HG03442 (cell line): Measurements from ENCODE around the gene TENM4.

Experiments used
- ATAC-seq: cut with Tn5 transposase; IDR thresholded peaks from one replicate; pipeline ENCODE4 v1.9.1; 2021; ENCODE audit warnings: mild to moderate bottlenecking, moderate library complexity; ENCODE audit not compliant: unreplicated experiment

TENM4 gene

GRCh38 chr11:78783846-78784245 lies 657.0 kb downstream of the TENM4 start:
- ATAC-seq: no peak

- no peak for ATAC-seq
Observed at GRCh38 chr11:78783301-78783700, 657.5 kb downstream of the TENM4 start.

DNA sequence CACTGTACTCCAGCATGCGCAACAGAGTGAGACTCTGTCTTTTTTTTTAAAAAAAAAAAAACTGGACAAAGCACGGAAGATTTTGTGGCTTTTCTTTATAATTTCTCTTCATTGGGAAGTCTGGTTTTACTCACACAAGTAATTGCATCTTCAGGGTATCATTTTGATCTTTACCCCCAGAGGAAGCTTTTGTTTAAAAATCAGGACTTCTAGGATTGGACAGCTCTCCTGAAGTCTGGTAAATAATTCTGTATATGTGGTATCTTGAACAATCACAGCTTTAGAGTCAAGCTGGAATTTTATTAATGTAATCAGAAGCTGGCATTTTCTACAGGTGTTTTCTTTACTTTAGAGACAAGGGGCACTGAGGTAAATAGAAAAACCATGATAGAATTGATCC lies 658.1 kb downstream of the TENM4 start:
- ATAC-seq: no peak

GRCh38 chr11:78780889-78781288 lies 659.9 kb downstream of the TENM4 start:
- no peak for ATAC-seq

GRCh38 chr11:78773492-78773891 lies 667.3 kb downstream of the TENM4 start:
- ATAC-seq: no peak

DNA sequence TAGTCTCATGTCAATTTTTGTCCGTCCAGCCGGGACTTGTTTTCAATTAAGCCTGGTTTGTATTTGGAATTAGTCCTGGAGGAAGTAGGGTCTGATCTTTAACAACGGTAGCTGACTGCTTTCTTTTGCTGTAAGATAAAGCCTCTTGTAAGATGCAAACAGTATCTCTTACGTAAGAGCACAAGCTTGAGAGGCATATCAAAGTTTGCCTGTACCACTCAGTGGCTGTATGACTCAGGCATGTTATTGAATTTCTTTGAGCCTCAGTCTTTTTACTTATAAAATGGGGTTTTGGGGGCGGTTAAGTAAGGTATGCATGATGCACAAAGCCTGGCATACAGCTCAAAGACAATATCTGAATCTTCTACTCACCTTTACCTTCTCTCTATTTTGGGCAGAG lies 667.8 kb downstream of the TENM4 start:
- ATAC-seq: no peak

- no peak for ATAC-seq
Observed at GRCh38 chr11:78772186-78772585, 668.6 kb downstream of the TENM4 start.

DNA sequence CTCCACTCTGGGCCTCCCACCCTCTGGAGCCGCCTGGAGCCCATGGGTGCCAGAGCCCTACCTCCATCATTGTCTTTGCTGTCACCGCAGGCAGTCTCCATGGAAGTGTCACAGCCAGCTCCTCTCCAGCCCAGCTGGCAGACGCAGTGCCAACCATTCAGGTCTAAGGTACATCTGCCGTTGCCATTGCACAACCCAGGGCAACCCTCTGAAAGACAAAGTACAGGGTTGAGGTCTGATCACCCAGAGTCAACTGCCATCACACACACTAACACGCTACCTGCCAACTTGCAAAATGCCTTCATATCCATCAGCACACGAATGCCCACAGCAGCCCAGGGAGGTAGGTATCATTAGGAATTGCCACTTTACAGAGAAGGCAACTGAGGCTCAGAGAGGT lies 669.9 kb downstream of the TENM4 start:
- ATAC-seq: no peak

GRCh38 chr11:78768971-78769370 lies 671.9 kb downstream of the TENM4 start:
- no peak for ATAC-seq

- ATAC-seq: no peak
Observed at GRCh38 chr11:78768345-78768744, 672.5 kb downstream of the TENM4 start.

GRCh38 chr11:78767027-78767932 lies 673.5 kb downstream of the TENM4 start:
- no peak for ATAC-seq

DNA sequence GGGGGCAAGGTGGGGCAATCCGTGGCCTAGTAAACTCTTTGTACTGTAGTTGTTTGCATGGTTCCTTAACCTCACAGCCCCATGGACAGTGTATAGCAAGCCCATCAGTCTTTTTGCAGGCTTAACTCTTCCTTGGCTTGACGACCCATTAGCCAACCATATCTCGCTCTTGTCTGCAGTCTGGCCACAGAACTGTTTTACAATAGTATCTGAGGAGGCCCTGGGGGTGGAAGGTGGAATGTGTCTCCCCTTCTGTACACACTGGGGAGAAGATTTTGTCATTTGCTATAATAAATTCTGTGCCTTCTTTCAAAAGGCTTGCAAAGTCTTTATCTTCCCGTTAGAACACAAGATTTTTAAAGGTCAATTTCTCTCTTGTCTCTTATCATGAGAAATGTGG lies 675.9 kb downstream of the TENM4 start:
- ATAC-seq: no peak

DNA sequence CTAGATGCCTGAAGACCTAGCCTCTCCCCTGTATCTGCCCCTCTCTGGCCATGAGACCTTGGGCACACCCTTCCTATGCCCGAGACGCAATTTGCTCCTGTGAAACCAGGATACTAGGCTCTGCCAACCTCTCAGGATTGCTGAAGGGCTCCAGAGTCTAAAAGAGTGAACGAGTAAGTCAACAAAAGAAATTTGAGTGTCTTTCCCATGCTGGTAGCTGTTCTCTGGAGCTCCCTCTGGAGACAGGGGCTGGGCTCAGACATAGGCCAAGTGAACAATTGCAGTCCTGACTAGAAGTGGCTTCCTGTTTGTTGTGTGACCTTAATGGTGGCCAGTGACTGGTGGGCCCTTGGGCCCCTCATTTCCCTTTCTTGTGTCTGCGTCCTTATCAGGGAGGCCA lies 677.2 kb downstream of the TENM4 start:
- no peak for ATAC-seq

GRCh38 chr11:78762105-78762504 lies 678.7 kb downstream of the TENM4 start:
- ATAC-seq: no peak

GRCh38 chr11:78759071-78759470 lies 681.8 kb downstream of the TENM4 start:
- ATAC-seq: no peak

DNA sequence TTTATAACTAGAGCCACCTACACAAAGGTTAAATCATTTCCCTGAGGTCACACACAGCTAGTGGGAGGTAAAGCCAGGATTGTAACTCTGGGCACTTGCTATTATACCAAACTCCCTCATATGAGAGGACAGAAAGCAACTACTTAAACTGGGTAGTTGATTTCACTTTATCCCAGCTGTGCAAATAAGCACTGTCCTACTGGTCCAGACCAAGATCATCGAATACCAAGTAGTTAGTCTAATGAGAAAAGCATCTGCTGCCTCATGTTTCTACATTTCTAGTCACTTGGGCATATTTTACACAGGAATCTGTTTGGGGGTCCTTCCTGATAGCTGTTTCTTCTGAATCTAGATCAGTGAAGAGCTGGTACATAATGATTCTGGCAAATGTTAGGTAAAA lies 687.5 kb downstream of the TENM4 start:
- no peak for ATAC-seq

DNA sequence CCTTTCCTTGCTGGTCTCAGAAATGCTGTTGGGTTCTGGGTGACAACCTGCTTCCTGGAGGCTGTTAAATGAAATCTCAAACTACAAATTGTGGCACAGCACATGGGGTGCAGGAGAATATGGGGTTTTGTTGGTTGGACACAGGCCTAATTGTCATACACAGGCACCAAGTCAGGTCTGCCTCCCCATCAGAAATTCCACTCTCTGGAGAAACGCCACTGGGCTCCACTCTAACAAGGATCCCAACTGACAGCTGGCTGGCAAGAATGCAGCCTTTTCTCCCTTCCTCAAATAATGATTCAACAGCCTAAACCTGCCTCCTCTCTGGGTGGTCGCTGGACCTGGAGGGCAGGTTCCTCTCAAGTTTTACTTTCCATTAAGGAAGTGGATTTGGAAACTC lies 688.3 kb downstream of the TENM4 start:
- no peak for ATAC-seq

GRCh38 chr11:78748918-78749690 lies 691.7 kb downstream of the TENM4 start:
- no peak for ATAC-seq

DNA sequence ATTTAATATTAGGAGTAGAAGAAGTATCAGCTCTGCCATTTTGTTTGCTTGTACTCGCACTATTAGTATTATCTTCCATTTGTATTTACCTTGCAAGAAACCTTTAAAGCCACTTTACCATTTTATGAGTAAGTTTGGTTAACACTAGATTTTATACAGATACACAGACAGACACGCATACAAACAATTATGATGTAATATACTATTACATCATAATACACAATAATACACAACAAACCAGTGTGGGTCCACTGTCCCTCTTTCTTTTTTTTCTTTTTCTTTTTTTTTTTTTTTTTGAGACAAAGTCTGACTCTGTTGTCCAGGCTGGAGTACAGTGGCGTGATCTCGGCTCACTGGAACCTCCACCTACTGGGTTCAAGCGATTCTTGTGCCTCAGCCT lies 695.9 kb downstream of the TENM4 start:
- ATAC-seq: no peak

GRCh38 chr11:78744202-78744601 lies 696.6 kb downstream of the TENM4 start:
- no peak for ATAC-seq

DNA sequence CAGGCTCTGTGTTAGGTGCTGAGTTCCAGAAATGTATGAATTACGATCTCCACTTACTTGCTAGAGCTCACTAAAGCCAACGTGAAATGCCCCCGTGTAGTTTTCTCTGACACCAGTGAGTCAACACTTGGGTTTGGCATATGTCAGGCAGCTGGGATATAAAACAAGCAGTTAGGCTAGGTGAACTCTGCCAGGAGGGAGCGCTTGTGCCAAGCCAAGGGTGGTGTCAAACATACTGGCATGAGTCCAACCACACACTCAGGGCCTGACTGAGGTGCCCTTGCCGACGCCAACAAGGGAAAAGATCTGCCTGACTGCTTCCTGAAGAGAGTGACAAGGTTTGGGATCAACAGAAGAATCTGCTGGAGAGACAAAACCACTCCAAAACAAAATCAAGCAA lies 698.4 kb downstream of the TENM4 start:
- no peak for ATAC-seq

GRCh38 chr11:78741741-78742140 lies 699.1 kb downstream of the TENM4 start:
- ATAC-seq: no peak
